Gastrocnemius medialis (tissue), 4 donors: Measurements from ENCODE around the gene MTM1. TPM values are rescaled to one million over a fixed set of nuclear protein-coding genes. Genes with fewer than 3 reads are reported as not detected.

Experiments used
- ATAC-seq, 2 donors: fragments of 150-250 bp; one replicate each; pipeline ENCODE4 v1.9.1; 2016
- DNase-seq, 2 donors: peaks; one replicate each; pipeline ENCODE4 v3.0.0-alpha.2; 2019
- H3K27ac ChIP-seq, 4 donors: fragments of 200-600 bp; sonication (generic); 1 replicate in 1 of 4; 2 replicates in 3 of 4; pipeline ENCODE4 v1.5.1; 2016 to 2018; ENCODE audit warnings: mild to moderate bottlenecking in 2 of 4, moderate library complexity in 1 of 4
- H3K27me3 ChIP-seq, 3 donors: fragments of 200-600 bp; sonication (generic) in 2 of 3; 1 replicate in 1 of 3; 2 replicates in 2 of 3; pipeline versions ENCODE4 v1.5.1 to v1.6.0; 2016 to 2019; ENCODE audit warnings: mild to moderate bottlenecking in 1 of 3, moderate library complexity in 1 of 3
- H3K36me3 ChIP-seq, 2 donors: fragments of 200-600 bp; sonication (generic) in 1 of 2; one replicate each; pipeline ENCODE4 v1.5.1; 2017 to 2018
- H3K4me1 ChIP-seq, 2 donors: fragments of 200-600 bp; sonication (generic) in 1 of 2; one replicate each; pipeline ENCODE4 v1.5.1; 2016 to 2017; ENCODE audit warnings: mild to moderate bottlenecking in 2 of 2
- H3K4me3 ChIP-seq, 4 donors: fragments of 200-600 bp; sonication (generic) in 3 of 4; 1 replicate in 1 of 4; 2 replicates in 3 of 4; pipeline ENCODE4 v1.5.1; 2016 to 2019; ENCODE audit warnings: mild to moderate bottlenecking in 2 of 4
- H3K9me3 ChIP-seq, 3 donors: fragments of 200-600 bp; sonication (generic) in 2 of 3; 1 replicate in 1 of 3; 2 replicates in 2 of 3; pipeline ENCODE4 v1.5.1; 2016 to 2019
- POLR2A ChIP-seq, 2 donors: fragments of 450-650 bp; IDR thresholded peaks; one replicate each; pipeline ENCODE4 v1.6.1; 2017; ENCODE audit warnings: antibody characterized with exemption in 2 of 2, mild to moderate bottlenecking in 2 of 2, moderate library complexity in 2 of 2
- in situ Hi-C, 4 donors: fragments of 200-750 bp; cut with MboI; loops; one replicate each; pipeline versions ENCODE4 v1.15.0 to v1.8.0; 2017; ENCODE audit warnings: low sequenced_read_pairs in 4 of 4
- intact Hi-C: fragments of 100-400 bp; cut with DNase I; formaldehyde crosslinking; loops from one replicate; pipeline ENCODE4 v1.15.1; 2023; ENCODE audit warnings: low total_unique reads
- total RNA-seq, 4 donors: library from RNA; depleted of rRNA; stranded (reverse); fragments of >200 nt; gene quantifications; one replicate each; pipeline versions ENCODE4 v1.1.0 to v1.2.3, GENCODE V29; 2016
- TF ChIP-seq, protein P1 (sequence below), 5 experiments: fragments of 450-650 bp in 3 of 5; fragments of 200-600 bp in 2 of 5; sonication (generic) in 2 of 5; IDR thresholded peaks in 4 of 5; conservative IDR thresholded peaks in 1 of 5; 1 replicate in 4 of 5; 2 replicates in 1 of 5; pipeline ENCODE4 v1.5.1; 2016 to 2019; ENCODE audit warnings: antibody characterized with exemption in 5 of 5, mild to moderate bottlenecking in 3 of 5, moderate library complexity in 3 of 5

The MTM1 gene
- total RNA-seq: 10 to 100 TPM in 3 of 4 donors, 1 to 10 TPM in 1; 6.3 to 18.1 (median 11.5) TPM

- in situ Hi-C loops: no loop called here
Observed at GRCh38 chrX:150568320-150569154, at the start of gene MTM1. TSS of gene MTM1 (plus strand) at chrX:150568621. CDS start at chrX:150592615, 23,994 bp downstream.

DNA sequence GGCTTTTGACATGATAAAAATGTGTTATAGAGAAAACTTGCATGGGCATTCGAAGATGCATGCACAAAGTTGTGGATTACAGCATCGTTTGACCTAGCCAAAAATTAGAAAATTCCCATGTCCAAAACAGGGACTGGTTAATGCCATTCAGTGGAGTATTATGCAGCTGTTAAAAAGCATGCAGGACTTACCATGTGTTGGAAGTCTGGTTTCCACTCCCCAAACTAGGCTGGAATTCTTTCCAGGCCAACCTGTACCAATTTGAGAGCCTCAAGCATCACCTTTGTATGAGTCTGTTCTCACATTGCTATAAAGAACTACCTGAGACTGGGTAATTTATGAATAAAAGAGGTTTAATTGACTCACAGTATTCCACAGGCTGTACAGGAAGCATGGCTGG lies 45.9 kb upstream of the MTM1 start:
- no peak for TF ChIP-seq POLR2A (IDR thresholded peaks at IDR 0.05)
- TF ChIP-seq, protein P1, sequence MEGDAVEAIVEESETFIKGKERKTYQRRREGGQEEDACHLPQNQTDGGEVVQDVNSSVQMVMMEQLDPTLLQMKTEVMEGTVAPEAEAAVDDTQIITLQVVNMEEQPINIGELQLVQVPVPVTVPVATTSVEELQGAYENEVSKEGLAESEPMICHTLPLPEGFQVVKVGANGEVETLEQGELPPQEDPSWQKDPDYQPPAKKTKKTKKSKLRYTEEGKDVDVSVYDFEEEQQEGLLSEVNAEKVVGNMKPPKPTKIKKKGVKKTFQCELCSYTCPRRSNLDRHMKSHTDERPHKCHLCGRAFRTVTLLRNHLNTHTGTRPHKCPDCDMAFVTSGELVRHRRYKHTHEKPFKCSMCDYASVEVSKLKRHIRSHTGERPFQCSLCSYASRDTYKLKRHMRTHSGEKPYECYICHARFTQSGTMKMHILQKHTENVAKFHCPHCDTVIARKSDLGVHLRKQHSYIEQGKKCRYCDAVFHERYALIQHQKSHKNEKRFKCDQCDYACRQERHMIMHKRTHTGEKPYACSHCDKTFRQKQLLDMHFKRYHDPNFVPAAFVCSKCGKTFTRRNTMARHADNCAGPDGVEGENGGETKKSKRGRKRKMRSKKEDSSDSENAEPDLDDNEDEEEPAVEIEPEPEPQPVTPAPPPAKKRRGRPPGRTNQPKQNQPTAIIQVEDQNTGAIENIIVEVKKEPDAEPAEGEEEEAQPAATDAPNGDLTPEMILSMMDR (IDR thresholded peaks at IDR 0.05 in 4 of 5, conservative IDR thresholded peaks at IDR 0.05 in 1 of 5): no peak
- Histone ChIP-seq H3K4me3 (no peak overlapping the region), H3K27me3 (no peaks in the 10 kb centered on the region), H3K36me3 (no peaks in the 10 kb centered on the region), H3K4me1 (no peaks in the 10 kb centered on the region), H3K9me3 (no peaks in the 10 kb centered on the region), H3K27ac (no peak overlapping the region)
- in situ Hi-C loops (no loop called here), intact Hi-C loops (no loop called here)
- ATAC-seq (no peak), DNase-seq (no peak)

More at GRCh38 chrX:150568320-150569154, at the start of gene MTM1:
- peak within 1 kb of the TSS; percentile 64 to 71 (median 70) for H3K4me3 ChIP-seq
- intact Hi-C loops: loop anchor here (2.0 to 10.0 kb wide), 2 partner anchors 206 to 624 kb away; partner anchors contain the start of gene MAMLD1
- peak within 1 kb of the TSS; percentile 76 to 87 (median 82) for H3K27ac ChIP-seq
- no peaks in the 10 kb centered on the region for H3K9me3 ChIP-seq
- ATAC-seq: peak; percentile 93 to 94
- H3K36me3 ChIP-seq: no peaks in the 10 kb centered on the region
- H3K27me3 ChIP-seq: no peaks in the 10 kb centered on the region
- DNase-seq: peak; percentile 91 to 95
- peaks cover 16 to 30% of the 10 kb centered on the region in 2 donors for H3K4me1 ChIP-seq
- TF ChIP-seq, protein P1 (IDR thresholded peaks at IDR 0.05 in 4 of 5, conservative IDR thresholded peaks at IDR 0.05 in 1 of 5): no peak
- TF ChIP-seq POLR2A (IDR thresholded peaks at IDR 0.05): peak; percentile 58 to 63

DNA sequence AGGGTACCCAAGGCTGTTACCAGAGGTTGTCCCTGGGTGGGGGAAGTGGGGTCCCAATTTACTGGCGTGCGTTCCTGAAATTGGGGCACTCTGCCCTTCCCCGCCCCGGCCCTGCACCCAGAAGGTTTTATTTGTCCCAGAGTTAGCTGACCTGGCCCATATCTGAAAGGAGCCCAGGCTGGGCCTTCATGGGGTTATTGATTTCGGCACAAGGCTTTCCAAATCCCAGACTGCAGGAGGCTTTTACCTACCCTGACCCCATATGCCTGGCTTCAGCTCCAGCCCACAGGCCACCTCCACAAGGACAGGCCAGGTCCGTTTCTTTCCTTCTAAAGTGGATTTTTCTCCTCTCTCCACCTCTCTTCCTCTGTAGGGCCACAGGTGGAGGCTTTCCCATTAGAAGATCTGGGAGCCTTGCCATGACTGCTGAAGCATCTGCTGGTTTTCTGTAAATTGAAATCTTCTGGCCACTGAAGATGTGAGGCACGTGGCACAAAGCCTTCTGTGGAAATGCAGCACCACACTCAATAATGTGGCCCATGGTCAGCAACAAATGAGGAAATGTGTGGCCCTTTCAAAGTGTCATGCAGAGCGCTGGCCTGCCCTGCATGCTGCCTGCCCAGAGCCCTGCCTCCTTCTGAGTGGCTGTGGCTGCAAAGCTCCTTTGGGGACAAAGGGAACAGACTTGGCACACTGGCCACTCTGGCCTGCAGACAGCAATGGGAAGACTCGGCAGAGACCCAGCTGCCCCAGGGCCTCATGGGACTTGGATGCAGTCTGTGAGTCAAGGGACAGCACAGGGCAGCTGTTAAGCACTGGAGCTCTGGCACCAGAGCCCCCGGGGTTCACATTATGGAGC lies 43.1 kb upstream of the MTM1 start:
- TF ChIP-seq, protein P1 (IDR thresholded peaks at IDR 0.05 in 4 of 5, conservative IDR thresholded peaks at IDR 0.05 in 1 of 5): no peak
- no peak for TF ChIP-seq POLR2A (IDR thresholded peaks at IDR 0.05)
- in situ Hi-C loops: no loop called here
- peak; percentile 26 to 64 for ATAC-seq

DNA sequence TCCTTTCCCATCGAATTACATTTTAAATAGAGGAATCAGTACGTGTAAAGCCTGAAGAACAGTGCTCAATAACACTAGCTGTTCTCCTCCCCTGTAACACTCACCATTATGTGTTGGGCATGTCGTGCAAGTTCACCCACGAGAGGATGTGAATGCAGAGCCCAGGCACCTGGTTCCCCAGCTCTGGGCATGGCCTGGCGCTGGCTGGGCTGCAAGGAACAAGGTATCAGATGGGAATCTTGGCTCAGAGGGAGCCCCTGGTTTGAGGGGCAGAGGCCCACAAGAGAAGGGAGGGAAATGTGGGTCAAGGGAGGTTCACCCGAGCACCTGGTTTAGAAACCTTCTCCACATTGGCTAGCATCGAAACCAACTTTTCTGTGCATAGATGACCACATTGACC lies 41.7 kb upstream of the MTM1 start:
- H3K4me3 ChIP-seq: no peak overlapping the region
- no peaks in the 10 kb centered on the region for H3K36me3 ChIP-seq
- no peaks in the 10 kb centered on the region for H3K27me3 ChIP-seq
- no peak for DNase-seq
- ATAC-seq: no peak
- H3K27ac ChIP-seq: no peak overlapping the region
- no peaks in the 10 kb centered on the region for H3K4me1 ChIP-seq
- TF ChIP-seq, protein P1 (IDR thresholded peaks at IDR 0.05 in 4 of 5, conservative IDR thresholded peaks at IDR 0.05 in 1 of 5): no peak
- TF ChIP-seq POLR2A (IDR thresholded peaks at IDR 0.05): no peak
- in situ Hi-C loops (no loop called here), intact Hi-C loops (no loop called here)
- no peaks in the 10 kb centered on the region for H3K9me3 ChIP-seq

More for the DNA sequence above, 43.1 kb upstream of the MTM1 start:
- intact Hi-C loops: no loop called here
- Histone ChIP-seq H3K4me1 (no peaks in the 10 kb centered on the region), H3K27ac (no peak overlapping the region), H3K9me3 (no peaks in the 10 kb centered on the region), H3K36me3 (no peaks in the 10 kb centered on the region), H3K27me3 (no peaks in the 10 kb centered on the region), H3K4me3 (no peak overlapping the region)
- peak in 1 of 2 donors; percentile 56 for DNase-seq
